GM12864 (cell line): ENCODE results near the gene PMM2.

Experiments
- DNase-seq: peaks from one replicate; pipeline ENCODE4 v3.0.0-alpha.2; 2011; ENCODE audit warnings: low read depth
- H3K4me3 ChIP-seq: 2 replicates; pipeline ENCODE4 v1.5.1; 2011; ENCODE audit warnings: mild to moderate bottlenecking, low read depth, low read length, control low read depth
- CTCF ChIP-seq: IDR thresholded peaks from 2 replicates; pipeline ENCODE4 v1.5.1; 2011; ENCODE audit warnings: low read depth, mild to moderate bottlenecking, moderate library complexity, low read length, control low read depth, inconsistent platforms; ENCODE audit errors: missing control alignments

PMM2 gene

GRCh38 chr16:8886593-8887430, 89.2 kb downstream of the PMM2 start:
- no peak for DNase-seq
- TF ChIP-seq CTCF = no peak

DNA sequence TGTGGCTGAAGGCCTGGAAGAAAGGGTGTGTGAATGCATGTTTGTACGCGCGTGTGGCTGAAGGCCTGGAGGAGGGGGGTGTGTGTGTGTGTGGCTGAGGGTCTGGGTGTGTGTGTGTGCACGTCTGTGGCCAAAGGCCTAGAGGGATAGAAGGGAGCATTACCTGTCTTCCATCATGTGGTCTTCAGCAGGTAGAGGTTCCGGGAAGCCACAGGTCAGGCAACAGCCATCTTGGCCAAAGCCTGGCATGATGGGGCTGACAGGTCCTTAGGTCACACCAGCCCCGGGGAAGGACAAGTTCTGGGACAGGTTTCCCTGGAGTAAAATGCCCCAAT, 89.8 kb downstream of the PMM2 start:
- no peak for DNase-seq
- no peak for TF ChIP-seq CTCF
- H3K4me3 ChIP-seq = no peak overlapping the region

More at GRCh38 chr16:8886593-8887430, 89.2 kb downstream of the PMM2 start:
- no peak overlapping the region for H3K4me3 ChIP-seq

DNA sequence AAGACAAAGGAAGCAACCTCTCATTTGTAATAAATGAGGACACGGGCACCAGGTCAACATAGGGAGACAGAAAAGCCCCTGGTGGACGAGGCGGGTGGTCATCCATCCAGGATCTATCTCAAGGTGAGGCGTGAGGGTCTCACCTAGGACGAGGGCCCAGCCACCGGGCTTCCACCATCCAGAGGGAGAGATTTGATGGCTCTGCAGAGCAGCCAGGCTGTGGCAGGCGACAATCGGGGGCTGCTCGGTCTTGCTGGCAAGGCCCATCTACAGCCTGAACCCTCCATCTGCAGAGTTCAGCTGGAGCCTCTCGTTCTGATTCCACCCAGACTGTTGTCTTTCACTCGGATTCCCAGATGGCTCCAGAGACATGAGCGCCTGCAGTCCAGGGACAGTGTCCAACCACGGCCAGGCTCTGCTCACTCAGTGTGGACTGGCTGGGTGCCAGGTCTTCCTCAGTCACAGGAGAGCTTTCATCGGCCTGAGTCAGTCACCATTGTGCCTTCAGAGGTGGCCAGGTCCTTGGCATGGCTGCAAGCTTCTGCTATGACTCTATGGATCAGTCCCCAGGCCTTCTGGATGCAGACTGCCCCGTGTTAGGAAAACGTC, 90.4 kb downstream of the PMM2 start:
- no peak for TF ChIP-seq CTCF
- no peak for DNase-seq
- no peak overlapping the region for H3K4me3 ChIP-seq

GRCh38 chr16:8888951-8889892, 91.6 kb downstream of the PMM2 start:
- DNase-seq = no peak
- no peak for TF ChIP-seq CTCF
- no peak overlapping the region for H3K4me3 ChIP-seq

DNA sequence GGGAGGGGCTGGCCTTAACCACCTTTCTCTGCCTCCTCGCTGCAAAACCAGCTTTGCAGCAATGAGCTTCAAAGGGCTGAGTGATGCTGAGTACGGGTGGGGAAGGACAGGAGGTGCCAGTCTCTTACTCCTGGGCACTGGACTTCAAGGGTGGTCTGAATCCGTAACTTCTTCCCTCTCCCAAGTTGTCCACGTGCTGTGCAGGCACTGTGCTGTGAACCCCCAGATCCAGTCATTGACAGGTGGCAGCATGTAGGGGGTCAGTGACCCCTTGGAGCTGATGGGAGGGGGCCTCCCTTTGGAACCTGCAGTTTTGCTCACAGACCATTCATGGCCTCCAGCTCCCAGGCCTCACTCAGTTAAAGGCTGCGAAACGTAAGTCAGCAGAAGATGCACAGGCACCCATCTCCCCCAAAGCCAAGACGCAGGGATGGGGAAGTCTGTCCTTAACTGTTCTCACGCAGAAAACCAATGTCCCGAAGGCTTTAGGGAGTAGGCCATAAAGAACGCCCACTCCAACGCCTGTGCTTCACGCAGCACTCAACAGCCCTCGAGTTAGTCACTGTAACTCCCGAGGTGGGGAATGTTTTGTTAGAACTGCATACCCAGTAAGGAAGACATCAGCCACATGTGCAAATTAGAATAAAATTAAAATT, 92.4 kb downstream of the PMM2 start:
- no peak overlapping the region for H3K4me3 ChIP-seq
- no peak for DNase-seq
- TF ChIP-seq CTCF = no peak

DNA sequence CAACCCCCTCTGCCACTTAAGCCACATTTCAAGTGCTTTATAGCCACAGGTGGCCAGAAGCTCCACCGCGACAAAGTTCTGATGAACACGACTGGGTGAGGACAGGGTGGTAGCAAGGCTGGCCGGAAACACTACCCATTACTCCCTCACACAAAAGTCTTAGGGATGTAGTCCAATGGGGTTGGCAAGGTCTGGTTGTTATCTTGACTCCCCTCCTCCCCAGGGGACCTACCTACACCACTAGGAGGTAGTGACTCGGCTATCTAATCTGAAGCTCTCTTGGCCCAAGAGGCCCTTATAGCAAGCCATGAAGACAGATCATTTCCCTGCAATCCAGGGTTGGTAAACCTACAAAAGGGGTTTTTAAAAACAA, 92.9 kb downstream of the PMM2 start:
- H3K4me3 ChIP-seq = no peak overlapping the region
- no peak for TF ChIP-seq CTCF
- DNase-seq = no peak
